Measurements from ENCODE around the gene CHRNA4.

DNA sequence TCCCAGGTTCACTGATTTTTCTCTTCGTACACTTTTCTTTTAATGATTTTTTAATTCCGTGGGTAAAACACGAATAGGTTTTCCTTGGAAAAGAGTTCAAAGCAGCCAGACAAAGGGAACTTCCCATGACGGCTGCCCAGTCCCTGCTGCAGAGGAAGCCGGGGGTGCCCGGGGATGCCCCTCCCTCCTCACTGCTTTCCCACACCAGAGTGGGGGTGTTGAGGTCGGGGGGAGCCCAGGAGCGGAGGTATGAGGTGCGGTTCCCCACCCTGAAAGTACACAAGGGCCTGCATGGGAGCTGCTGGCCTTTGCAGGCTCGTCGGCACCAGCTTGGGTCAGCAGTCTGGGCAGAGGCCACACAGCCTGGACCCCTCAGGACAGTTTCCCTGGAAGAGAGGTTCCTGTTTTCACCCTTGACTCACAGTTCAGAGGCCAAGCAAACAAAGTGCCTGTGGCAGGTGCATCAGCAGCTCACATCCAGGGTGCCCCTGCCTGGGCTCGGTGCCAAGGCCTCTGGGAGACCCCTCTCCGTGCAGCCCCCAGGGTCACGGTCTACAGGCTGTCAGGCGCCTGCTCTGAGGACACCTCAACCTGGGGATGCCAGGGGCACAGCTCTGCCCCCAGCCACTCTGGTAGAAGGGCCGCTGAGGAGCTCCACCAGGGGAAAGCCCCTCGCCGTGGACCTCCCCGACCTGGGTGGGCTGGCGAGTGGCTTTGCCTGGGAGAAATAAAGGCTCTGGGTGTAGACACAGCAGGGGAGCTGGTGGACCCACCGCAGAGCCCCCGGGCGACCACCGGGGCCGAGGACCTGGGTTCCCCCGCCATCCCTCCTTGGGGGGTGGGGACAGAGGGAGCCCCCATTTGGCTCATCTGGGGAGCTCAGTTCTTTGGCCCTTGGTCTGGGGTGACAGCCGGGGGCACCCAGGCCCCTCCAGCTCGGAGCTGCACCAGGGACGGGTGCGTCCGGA, 15.4 kb upstream of the CHRNA4 start:
- TF ChIP-seq, protein P1, sequence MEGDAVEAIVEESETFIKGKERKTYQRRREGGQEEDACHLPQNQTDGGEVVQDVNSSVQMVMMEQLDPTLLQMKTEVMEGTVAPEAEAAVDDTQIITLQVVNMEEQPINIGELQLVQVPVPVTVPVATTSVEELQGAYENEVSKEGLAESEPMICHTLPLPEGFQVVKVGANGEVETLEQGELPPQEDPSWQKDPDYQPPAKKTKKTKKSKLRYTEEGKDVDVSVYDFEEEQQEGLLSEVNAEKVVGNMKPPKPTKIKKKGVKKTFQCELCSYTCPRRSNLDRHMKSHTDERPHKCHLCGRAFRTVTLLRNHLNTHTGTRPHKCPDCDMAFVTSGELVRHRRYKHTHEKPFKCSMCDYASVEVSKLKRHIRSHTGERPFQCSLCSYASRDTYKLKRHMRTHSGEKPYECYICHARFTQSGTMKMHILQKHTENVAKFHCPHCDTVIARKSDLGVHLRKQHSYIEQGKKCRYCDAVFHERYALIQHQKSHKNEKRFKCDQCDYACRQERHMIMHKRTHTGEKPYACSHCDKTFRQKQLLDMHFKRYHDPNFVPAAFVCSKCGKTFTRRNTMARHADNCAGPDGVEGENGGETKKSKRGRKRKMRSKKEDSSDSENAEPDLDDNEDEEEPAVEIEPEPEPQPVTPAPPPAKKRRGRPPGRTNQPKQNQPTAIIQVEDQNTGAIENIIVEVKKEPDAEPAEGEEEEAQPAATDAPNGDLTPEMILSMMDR (conservative IDR thresholded peaks at IDR 0.05; ENCODE audit: low read length) = no peak
- TF ChIP-seq EZH2phosphoT487 (IDR thresholded peaks at IDR 0.05; ENCODE audit: borderline replicate concordance) = no peak

Measured in Loucy (cell line).